ENCODE results near the gene KPNA1. TPM values are rescaled to one million over a fixed set of nuclear protein-coding genes. Genes with fewer than 3 reads are reported as not detected.

The KPNA1 gene
- total and polyA plus RNA-seq, 4 donors: 10.8 to 55.2 (median 28.9) TPM

- 0% methylated on average over 48 of the region's 48 CpGs for WGBS, 2 donors
- peak; percentile 93 for ATAC-seq (ENCODE audit: insufficient read depth, low FRiP score)
- H3K9ac ChIP-seq (ENCODE audit: insufficient read depth in 1 of 2, low read length in 2 of 2): peak within 1 kb of the TSS; percentile 90 to 100
Measured at GRCh38 chr3:122415762-122416654, 98.7 kb downstream of the KPNA1 start, which contains the start of gene WDR5B. Gene WDR5B (minus strand): TSS chr3:122416062. CDS start chr3:122415528, 534 bp downstream.

GRCh38 chr3:122415104-122415744 is 99.5 kb downstream of the KPNA1 start:
- no peaks in the 10 kb centered on the region for H3K27me3 ChIP-seq (ENCODE audit: control insufficient read depth in 3 of 3, insufficient read depth in 3 of 3, low read length in 2 of 3)
- H3K9me3 ChIP-seq (ENCODE audit: control insufficient read depth in 4 of 4, insufficient read depth in 3 of 4, low read length in 3 of 4): no peaks in the 10 kb centered on the region
- 21 to 24% methylated on average over 10 of the region's 10 CpGs for WGBS, 2 donors
- H3K4me3 ChIP-seq: peak overlapping the region; percentile 51
- H3K9ac ChIP-seq (ENCODE audit: insufficient read depth in 1 of 2, low read length in 2 of 2): peak overlapping the region; percentile 90 to 100
- TF ChIP-seq CTCF (IDR thresholded peaks at IDR 0.05; ENCODE audit: control extremely low read depth, extremely low read depth): no peak
- peak overlapping the region; percentile 55 to 92 for H3K27ac ChIP-seq (ENCODE audit: low read depth in 1 of 2, low read length in 1 of 2)
- H3K4me1 ChIP-seq (ENCODE audit: control insufficient read depth in 5 of 5, insufficient read depth in 5 of 5, low read length in 5 of 5): peaks cover 4 to 24% (median 11%) of the 10 kb centered on the region in 5 donors
- peaks cover 0 to 6% (median 4%) of the 10 kb centered on the region in 4 donors for H3K36me3 ChIP-seq (ENCODE audit: control insufficient read depth in 4 of 4, insufficient read depth in 4 of 4, low read length in 4 of 4)
- ATAC-seq (ENCODE audit: insufficient read depth, low FRiP score) (peak; percentile 36), DNase-seq (peak; percentile 52 to 65 (median 55))

More at GRCh38 chr3:122415762-122416654, 98.7 kb downstream of the KPNA1 start, which contains the start of gene WDR5B:
- Histone ChIP-seq H3K27me3 (ENCODE audit: control insufficient read depth in 3 of 3, insufficient read depth in 3 of 3, low read length in 2 of 3) (no peaks in the 10 kb centered on the region), H3K4me1 (ENCODE audit: control insufficient read depth in 5 of 5, insufficient read depth in 5 of 5, low read length in 5 of 5) (peaks cover 4 to 24% (median 11%) of the 10 kb centered on the region in 5 donors), H3K4me3 (peak within 1 kb of the TSS; percentile 51), H3K36me3 (ENCODE audit: control insufficient read depth in 4 of 4, insufficient read depth in 4 of 4, low read length in 4 of 4) (peaks cover 0 to 5% (median 4%) of the 10 kb centered on the region in 4 donors), H3K9me3 (ENCODE audit: control insufficient read depth in 4 of 4, insufficient read depth in 3 of 4, low read length in 3 of 4) (no peaks in the 10 kb centered on the region), H3K27ac (ENCODE audit: low read depth in 1 of 2, low read length in 1 of 2) (peak within 1 kb of the TSS; percentile 85 to 92)
- DNase-seq: peak; percentile 99
- no peak for TF ChIP-seq CTCF (IDR thresholded peaks at IDR 0.05; ENCODE audit: control extremely low read depth, extremely low read depth)

GRCh38 chr3:122414391-122414790 is 100.3 kb downstream of the KPNA1 start:
- ATAC-seq (ENCODE audit: insufficient read depth, low FRiP score) (no peak), DNase-seq (no peak)
- no peak overlapping the region for H3K4me3 ChIP-seq
- H3K36me3 ChIP-seq (ENCODE audit: control insufficient read depth in 4 of 4, insufficient read depth in 4 of 4, low read length in 4 of 4): peaks cover 3 to 9% (median 5%) of the 10 kb centered on the region in 4 donors
- peaks cover 4 to 24% (median 11%) of the 10 kb centered on the region in 5 donors for H3K4me1 ChIP-seq (ENCODE audit: control insufficient read depth in 5 of 5, insufficient read depth in 5 of 5, low read length in 5 of 5)
- 84 to 97% methylated on average over 3 of the region's 3 CpGs for WGBS, 2 donors
- no peaks in the 10 kb centered on the region for H3K9me3 ChIP-seq (ENCODE audit: control insufficient read depth in 4 of 4, insufficient read depth in 3 of 4, low read length in 3 of 4)
- no peaks in the 10 kb centered on the region for H3K27me3 ChIP-seq (ENCODE audit: control insufficient read depth in 3 of 3, insufficient read depth in 3 of 3, low read length in 2 of 3)
- no peak overlapping the region for H3K27ac ChIP-seq (ENCODE audit: low read depth in 1 of 2, low read length in 1 of 2)
- H3K9ac ChIP-seq (ENCODE audit: insufficient read depth in 1 of 2, low read length in 2 of 2): no peak overlapping the region
- TF ChIP-seq CTCF (IDR thresholded peaks at IDR 0.05; ENCODE audit: control extremely low read depth, extremely low read depth): no peak

Measured in lung (tissue), 12 donors.